ENCODE data around the gene CD55.

DNA sequence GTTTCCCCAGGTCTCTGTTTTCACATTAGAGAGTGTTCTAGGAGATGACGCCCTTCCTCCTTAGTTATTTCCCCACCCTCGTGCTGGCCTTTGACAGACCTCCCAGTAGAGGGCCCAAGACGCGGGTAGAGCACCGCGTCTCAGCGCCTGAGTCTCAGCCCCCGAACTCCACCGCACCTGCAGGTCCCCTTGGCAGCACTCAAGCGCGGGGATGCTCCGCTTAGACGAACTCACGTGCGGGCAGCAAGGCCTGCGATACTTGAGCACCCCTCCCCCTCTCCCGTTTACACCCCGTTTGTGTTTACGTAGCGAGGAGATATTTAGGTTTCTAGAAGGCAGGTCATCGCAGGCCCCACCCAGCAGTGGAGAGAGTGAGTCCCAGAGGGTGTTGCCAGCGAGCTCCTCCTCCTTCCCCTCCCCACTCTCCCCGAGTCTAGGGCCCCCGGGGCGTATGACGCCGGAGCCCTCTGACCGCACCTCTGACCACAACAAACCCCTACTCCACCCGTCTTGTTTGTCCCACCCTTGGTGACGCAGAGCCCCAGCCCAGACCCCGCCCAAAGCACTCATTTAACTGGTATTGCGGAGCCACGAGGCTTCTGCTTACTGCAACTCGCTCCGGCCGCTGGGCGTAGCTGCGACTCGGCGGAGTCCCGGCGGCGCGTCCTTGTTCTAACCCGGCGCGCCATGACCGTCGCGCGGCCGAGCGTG, at the start of gene CD55:
- TF ChIP-seq, protein P1, sequence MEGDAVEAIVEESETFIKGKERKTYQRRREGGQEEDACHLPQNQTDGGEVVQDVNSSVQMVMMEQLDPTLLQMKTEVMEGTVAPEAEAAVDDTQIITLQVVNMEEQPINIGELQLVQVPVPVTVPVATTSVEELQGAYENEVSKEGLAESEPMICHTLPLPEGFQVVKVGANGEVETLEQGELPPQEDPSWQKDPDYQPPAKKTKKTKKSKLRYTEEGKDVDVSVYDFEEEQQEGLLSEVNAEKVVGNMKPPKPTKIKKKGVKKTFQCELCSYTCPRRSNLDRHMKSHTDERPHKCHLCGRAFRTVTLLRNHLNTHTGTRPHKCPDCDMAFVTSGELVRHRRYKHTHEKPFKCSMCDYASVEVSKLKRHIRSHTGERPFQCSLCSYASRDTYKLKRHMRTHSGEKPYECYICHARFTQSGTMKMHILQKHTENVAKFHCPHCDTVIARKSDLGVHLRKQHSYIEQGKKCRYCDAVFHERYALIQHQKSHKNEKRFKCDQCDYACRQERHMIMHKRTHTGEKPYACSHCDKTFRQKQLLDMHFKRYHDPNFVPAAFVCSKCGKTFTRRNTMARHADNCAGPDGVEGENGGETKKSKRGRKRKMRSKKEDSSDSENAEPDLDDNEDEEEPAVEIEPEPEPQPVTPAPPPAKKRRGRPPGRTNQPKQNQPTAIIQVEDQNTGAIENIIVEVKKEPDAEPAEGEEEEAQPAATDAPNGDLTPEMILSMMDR (IDR thresholded peaks at IDR 0.05) = peak; percentile 64
- no peak for TF ChIP-seq ZFX (IDR thresholded peaks at IDR 0.05; ENCODE audit: borderline replicate concordance)
